Keratinocyte (primary cell): ENCODE measurements around the gene OR2T10. TPM values are rescaled to one million over a fixed set of nuclear protein-coding genes. Genes with fewer than 3 reads are reported as not detected.

Experiments
- DNase-seq: peaks from one replicate; pipeline ENCODE4 v3.0.0-alpha.2; 2011; ENCODE audit warnings: low read depth, missing footprints, low spot score
- FAIRE-seq: peaks from 2 replicates; lab custom pipeline; 2011; peaks lifted over from hg19 to GRCh38; lab: Jason Lieb, UNC
- H2AFZ ChIP-seq: 2 replicates; pipeline ENCODE4 v1.6.0; 2012; ENCODE audit warnings: low read length, control low read depth, inconsistent platforms; ENCODE audit not compliant: control insufficient read depth
- H3K27ac ChIP-seq: 2 replicates; pipeline ENCODE4 v1.5.1; 2011; ENCODE audit warnings: low read length; ENCODE audit not compliant: control insufficient read depth, insufficient read depth
- H3K27me3 ChIP-seq: 3 replicates; pipeline ENCODE4 v1.6.0; 2011; ENCODE audit warnings: low read length; ENCODE audit not compliant: control insufficient read depth, insufficient read depth; ENCODE audit errors: extremely low read depth
- H3K36me3 ChIP-seq, 2 experiments: 2 replicates in 1 of 2; 3 replicates in 1 of 2; pipeline ENCODE4 v1.5.1; 2011; ENCODE audit warnings: low read length in 2 of 2, mild to moderate bottlenecking in 1 of 2; ENCODE audit not compliant: control insufficient read depth in 2 of 2, insufficient read depth in 2 of 2; ENCODE audit errors: extremely low read depth in 1 of 2
- H3K4me1 ChIP-seq: 3 replicates; pipeline ENCODE4 v1.5.1; 2011; ENCODE audit warnings: low read length; ENCODE audit not compliant: control insufficient read depth, insufficient read depth; ENCODE audit errors: extremely low read depth
- H3K4me2 ChIP-seq: 3 replicates; pipeline ENCODE4 v1.6.0; 2011; ENCODE audit warnings: low read depth, low read length; ENCODE audit not compliant: control insufficient read depth, insufficient read depth; ENCODE audit errors: extremely low read depth
- H3K4me3 ChIP-seq, 3 experiments: fragments of 200-600 bp in 1 of 3; sonication (generic) in 1 of 3; 2 replicates in 2 of 3; 3 replicates in 1 of 3; pipeline ENCODE4 v1.5.1; 2011 to 2016; ENCODE audit warnings: low read length in 3 of 3, mild to moderate bottlenecking in 3 of 3, control low read depth in 2 of 3, inconsistent platforms in 1 of 3, low read depth in 1 of 3, mixed read lengths in 1 of 3, mixed run types in 1 of 3, moderate library complexity in 1 of 3; ENCODE audit not compliant: control insufficient read depth in 2 of 3, insufficient read depth in 2 of 3; ENCODE audit errors: extremely low read depth in 1 of 3
- H3K79me2 ChIP-seq: 2 replicates; pipeline ENCODE4 v1.6.0; 2012; ENCODE audit warnings: low read length; ENCODE audit not compliant: control insufficient read depth, insufficient read depth
- H3K9ac ChIP-seq: 3 replicates; pipeline ENCODE4 v1.6.0; 2011; ENCODE audit warnings: low read length; ENCODE audit not compliant: control insufficient read depth, insufficient read depth; ENCODE audit errors: extremely low read depth
- H3K9me1 ChIP-seq: 3 replicates; pipeline ENCODE4 v1.6.0; 2011; ENCODE audit warnings: low read length; ENCODE audit not compliant: control insufficient read depth, insufficient read depth; ENCODE audit errors: extremely low read depth
- H3K9me3 ChIP-seq: 2 replicates; pipeline ENCODE4 v1.5.1; 2012; ENCODE audit warnings: low read depth, low read length; ENCODE audit not compliant: control insufficient read depth
- H4K20me1 ChIP-seq: 3 replicates; pipeline ENCODE4 v1.6.0; 2011; ENCODE audit warnings: low read length; ENCODE audit not compliant: control insufficient read depth, insufficient read depth; ENCODE audit errors: extremely low read depth
- EZH2 ChIP-seq: IDR thresholded peaks from one replicate; pipeline ENCODE4 v1.6.1; 2012; ENCODE audit warnings: inconsistent platforms, mild to moderate bottlenecking, low read length, moderate library complexity
- dilution Hi-C: fragments of 300-500 bp; cut with MboI; formaldehyde crosslinking; loops from one replicate; pipeline ENCODE4 v1.7.0; 2020; ENCODE audit warnings: low sequenced_read_pairs; ENCODE audit not compliant: extremely low pct_ligation_motif_present
- polyA plus RNA-seq, 5 experiments: library from polyadenylated mRNA; depleted of rRNA in 3 of 5; stranded (reverse) in 3 of 5; stranded (forward) in 1 of 5; unstranded in 1 of 5; fragments of >200 nt; gene quantifications; 1 replicate in 1 of 5; 2 replicates in 3 of 5; 3 replicates in 1 of 5; pipeline versions ENCODE4 v1.2.1 to v1.2.3, GENCODE V29; 2011 to 2012; ENCODE audit warnings: missing spikeins in 2 of 5, low read depth in 1 of 5, low replicate concordance in 1 of 5
- TF ChIP-seq, protein P1 (sequence below), 3 experiments: IDR thresholded peaks in 1 of 3; conservative IDR thresholded peaks in 1 of 3; optimal IDR thresholded peaks in 1 of 3; 2 replicates in 2 of 3; 3 replicates in 1 of 3; pipeline versions ENCODE3 to v1.5.1; 2011; ENCODE audit warnings: low read length in 3 of 3, mild to moderate bottlenecking in 3 of 3, moderate library complexity in 2 of 3, control low read depth in 1 of 3, inconsistent platforms in 1 of 3; ENCODE audit not compliant: insufficient read depth in 2 of 3; ENCODE audit errors: extremely low read depth in 1 of 3

Gene OR2T10
- polyA plus RNA-seq, 1 donor (not counting 4 experiments of a cell fraction or from before 2014, with no cell fraction given): not detected

- H3K4me2 ChIP-seq: no peak overlapping the region
These were observed 20.6 kb upstream of the OR2T10 start for GRCh38 chr1:248618119-248618518.

DNA sequence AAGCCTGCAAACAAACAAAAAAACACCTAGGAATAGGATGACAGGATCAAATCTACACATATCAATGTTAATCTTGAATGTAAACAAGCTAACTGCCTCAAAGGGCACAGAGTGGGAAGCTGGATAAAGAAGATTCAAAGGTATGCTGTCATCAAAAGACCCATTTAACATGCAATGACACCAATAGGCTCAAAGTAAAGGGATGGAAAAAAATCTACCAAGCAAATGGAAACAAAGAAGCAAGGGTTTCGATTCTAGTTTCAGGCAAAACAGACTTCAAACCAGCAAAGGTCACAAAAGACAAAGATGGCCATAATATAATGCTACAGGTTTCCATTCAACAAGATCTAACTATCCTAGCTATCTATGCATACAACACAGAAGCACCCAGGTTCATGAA is 16.2 kb upstream of the OR2T10 start:
- no peak overlapping the region for H3K4me2 ChIP-seq
- no peaks in the 10 kb centered on the region for H3K36me3 ChIP-seq
- no peaks in the 10 kb centered on the region for H3K4me1 ChIP-seq
- no peaks in the 10 kb centered on the region for H4K20me1 ChIP-seq
- H3K27ac ChIP-seq: no peak overlapping the region
- dilution Hi-C loops: no loop called here
- H3K9ac ChIP-seq: no peak overlapping the region
- TF ChIP-seq, protein P1, sequence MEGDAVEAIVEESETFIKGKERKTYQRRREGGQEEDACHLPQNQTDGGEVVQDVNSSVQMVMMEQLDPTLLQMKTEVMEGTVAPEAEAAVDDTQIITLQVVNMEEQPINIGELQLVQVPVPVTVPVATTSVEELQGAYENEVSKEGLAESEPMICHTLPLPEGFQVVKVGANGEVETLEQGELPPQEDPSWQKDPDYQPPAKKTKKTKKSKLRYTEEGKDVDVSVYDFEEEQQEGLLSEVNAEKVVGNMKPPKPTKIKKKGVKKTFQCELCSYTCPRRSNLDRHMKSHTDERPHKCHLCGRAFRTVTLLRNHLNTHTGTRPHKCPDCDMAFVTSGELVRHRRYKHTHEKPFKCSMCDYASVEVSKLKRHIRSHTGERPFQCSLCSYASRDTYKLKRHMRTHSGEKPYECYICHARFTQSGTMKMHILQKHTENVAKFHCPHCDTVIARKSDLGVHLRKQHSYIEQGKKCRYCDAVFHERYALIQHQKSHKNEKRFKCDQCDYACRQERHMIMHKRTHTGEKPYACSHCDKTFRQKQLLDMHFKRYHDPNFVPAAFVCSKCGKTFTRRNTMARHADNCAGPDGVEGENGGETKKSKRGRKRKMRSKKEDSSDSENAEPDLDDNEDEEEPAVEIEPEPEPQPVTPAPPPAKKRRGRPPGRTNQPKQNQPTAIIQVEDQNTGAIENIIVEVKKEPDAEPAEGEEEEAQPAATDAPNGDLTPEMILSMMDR (optimal IDR thresholded peaks at IDR 0.05 in 1 of 3, IDR thresholded peaks at IDR 0.05 in 1 of 3, conservative IDR thresholded peaks at IDR 0.05 in 1 of 3; ENCODE audit: extremely low read depth in 1 of 3, insufficient read depth in 2 of 3, low read length in 3 of 3): no peak
- no peak for TF ChIP-seq EZH2
- no peaks in the 10 kb centered on the region for H3K9me3 ChIP-seq
- no peaks in the 10 kb centered on the region for H3K27me3 ChIP-seq
- no peaks in the 10 kb centered on the region for H3K9me1 ChIP-seq
- H3K79me2 ChIP-seq: no peaks in the 10 kb centered on the region
- FAIRE-seq (no peak), DNase-seq (no peak)
- no peak overlapping the region for H2AFZ ChIP-seq
- no peak overlapping the region for H3K4me3 ChIP-seq

More at GRCh38 chr1:248618119-248618518, 20.6 kb upstream of the OR2T10 start:
- no peak for FAIRE-seq
- no peaks in the 10 kb centered on the region for H3K27me3 ChIP-seq
- H4K20me1 ChIP-seq: no peaks in the 10 kb centered on the region
- no peaks in the 10 kb centered on the region for H3K79me2 ChIP-seq
- H3K9me1 ChIP-seq: no peaks in the 10 kb centered on the region
- no peaks in the 10 kb centered on the region for H3K9me3 ChIP-seq
- no peak overlapping the region for H3K27ac ChIP-seq
- dilution Hi-C loops: no loop called here
- H3K4me1 ChIP-seq: no peaks in the 10 kb centered on the region
- DNase-seq: no peak
- TF ChIP-seq, protein P1 (optimal IDR thresholded peaks at IDR 0.05 in 1 of 3, IDR thresholded peaks at IDR 0.05 in 1 of 3, conservative IDR thresholded peaks at IDR 0.05 in 1 of 3; ENCODE audit: extremely low read depth in 1 of 3, insufficient read depth in 2 of 3, low read length in 3 of 3): no peak
- TF ChIP-seq EZH2: no peak
- no peak overlapping the region for H2AFZ ChIP-seq
- H3K4me3 ChIP-seq: no peak overlapping the region
- no peak overlapping the region for H3K9ac ChIP-seq
- no peaks in the 10 kb centered on the region for H3K36me3 ChIP-seq
